SK-N-SH treated with all-trans-retinoic acid at 6 μM for 48 hours (cell line): Measurements from ENCODE around the gene LIN7A.

Experiments
- ARNTL ChIP-seq: fragments of 450-650 bp; formaldehyde crosslinking; IDR thresholded peaks from 2 replicates; pipeline ENCODE4 v1.5.0; 2020; ENCODE audit warnings: low read depth, mild to moderate bottlenecking, moderate library complexity, borderline replicate concordance
- BACH2 ChIP-seq: fragments of 250-450 bp; sonication (Bioruptor Pico); IDR thresholded peaks from 2 replicates; pipeline ENCODE4 v1.9.0; 2021; ENCODE audit warnings: mild to moderate bottlenecking, borderline replicate concordance
- CREB5 ChIP-seq: fragments of 250-450 bp; sonication (Bioruptor Pico); IDR thresholded peaks from 2 replicates; pipeline ENCODE4 v1.5.1; 2020; ENCODE audit warnings: low read depth, mild to moderate bottlenecking, moderate library complexity
- CSDC2 ChIP-seq: fragments of 250-450 bp; sonication (Bioruptor Pico); IDR thresholded peaks from 2 replicates; pipeline ENCODE4 v1.5.0; 2020; ENCODE audit warnings: mild to moderate bottlenecking, moderate library complexity
- CSRNP3 ChIP-seq: fragments of 250-450 bp; sonication (Bioruptor Pico); IDR thresholded peaks from 2 replicates; pipeline ENCODE4 v1.5.1; 2021; ENCODE audit warnings: mild to moderate bottlenecking, moderate library complexity
- ISL1 ChIP-seq: fragments of 250-450 bp; sonication (Bioruptor Pico); IDR thresholded peaks from 2 replicates; pipeline ENCODE4 v2.1.2; 2022; ENCODE audit warnings: mild to moderate bottlenecking, moderate library complexity
- PATZ1 ChIP-seq: fragments of 250-450 bp; sonication (Bioruptor Pico); IDR thresholded peaks from 2 replicates; pipeline ENCODE4 v1.8.0; 2020; ENCODE audit warnings: mild to moderate bottlenecking, moderate library complexity, borderline replicate concordance
- POU6F1 ChIP-seq: fragments of 250-450 bp; sonication (Bioruptor Pico); IDR thresholded peaks from 2 replicates; pipeline ENCODE4 v1.8.0; 2021; ENCODE audit warnings: low read depth, mild to moderate bottlenecking, moderate library complexity, borderline replicate concordance
- RARB ChIP-seq: fragments of 250-450 bp; sonication (Bioruptor Pico); IDR thresholded peaks from 2 replicates; pipeline ENCODE4 v1.8.0; 2021; ENCODE audit warnings: mild to moderate bottlenecking, moderate library complexity
- ZC3H10 ChIP-seq: fragments of 250-450 bp; sonication (Bioruptor Pico); IDR thresholded peaks from 2 replicates; pipeline ENCODE4 v1.5.1; 2021; ENCODE audit warnings: mild to moderate bottlenecking, moderate library complexity
- ZFP3 ChIP-seq: fragments of 250-450 bp; sonication (Bioruptor Pico); IDR thresholded peaks from 2 replicates; pipeline ENCODE4 v1.5.0; 2020; ENCODE audit warnings: mild to moderate bottlenecking, moderate library complexity
- ZFP30 ChIP-seq: fragments of 450-650 bp; formaldehyde crosslinking; IDR thresholded peaks from 2 replicates; pipeline ENCODE4 v1.5.0; 2022; ENCODE audit warnings: mild to moderate bottlenecking, moderate library complexity
- ZNF70 ChIP-seq: fragments of 450-650 bp; formaldehyde crosslinking; IDR thresholded peaks from 2 replicates; pipeline ENCODE4 v1.5.0; 2020; ENCODE audit warnings: mild to moderate bottlenecking, moderate library complexity

- TF ChIP-seq ZNF70 (CRISPR knock-in tag) (no peak), ARNTL (CRISPR knock-in tag) (no peak), ZFP30 (no peak), CSRNP3 (no peak), PATZ1 (CRISPR knock-in tag) (no peak), CSDC2 (CRISPR knock-in tag) (no peak), ISL1 (CRISPR knock-in tag) (no peak), POU6F1 (CRISPR knock-in tag) (no peak), BACH2 (CRISPR knock-in tag) (no peak), RARB (CRISPR knock-in tag) (no peak), ZC3H10 (CRISPR knock-in tag) (no peak), CREB5 (no peak), ZFP3 (no peak)
Observed at GRCh38 chr12:80884651-80885050, 53.1 kb downstream of the LIN7A start.
